Measurements from ENCODE around the gene CRLF2.
"Not testable (repeated sequence)": the region's sequence is repeated elsewhere in the genome, so short reads cannot be mapped to it uniquely, and the experiment has no call there.

CRLF2 gene

DNA sequence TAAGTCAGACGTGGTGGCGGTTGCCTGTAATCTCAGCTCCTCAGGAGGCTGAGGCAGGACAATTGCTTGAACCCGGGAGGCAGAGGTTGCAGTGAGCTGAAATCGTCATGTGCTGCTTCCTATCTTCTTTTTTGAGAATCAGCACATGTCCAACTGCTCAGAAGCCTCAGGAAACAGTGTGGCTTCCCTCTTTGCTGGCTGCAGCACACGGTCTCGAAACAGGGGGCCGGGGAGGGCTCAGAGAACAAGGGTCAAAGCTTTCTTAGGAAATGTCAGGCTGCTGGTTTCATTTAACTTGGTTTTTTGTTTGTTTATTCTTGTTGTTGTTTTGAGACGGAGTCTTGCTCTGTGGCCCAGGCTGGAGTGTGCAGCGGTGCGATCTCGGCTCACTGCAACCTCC, 31.3 kb downstream of the CRLF2 start:
- H3K4me2 ChIP-seq (ENCODE audit: low read depth, low read length, poor library complexity, severe bottlenecking) = no peak overlapping the region
- H3K9me3 ChIP-seq (ENCODE audit: insufficient read depth, low read depth, low read length) = no peaks in the 10 kb centered on the region
- TF ChIP-seq, protein P1, sequence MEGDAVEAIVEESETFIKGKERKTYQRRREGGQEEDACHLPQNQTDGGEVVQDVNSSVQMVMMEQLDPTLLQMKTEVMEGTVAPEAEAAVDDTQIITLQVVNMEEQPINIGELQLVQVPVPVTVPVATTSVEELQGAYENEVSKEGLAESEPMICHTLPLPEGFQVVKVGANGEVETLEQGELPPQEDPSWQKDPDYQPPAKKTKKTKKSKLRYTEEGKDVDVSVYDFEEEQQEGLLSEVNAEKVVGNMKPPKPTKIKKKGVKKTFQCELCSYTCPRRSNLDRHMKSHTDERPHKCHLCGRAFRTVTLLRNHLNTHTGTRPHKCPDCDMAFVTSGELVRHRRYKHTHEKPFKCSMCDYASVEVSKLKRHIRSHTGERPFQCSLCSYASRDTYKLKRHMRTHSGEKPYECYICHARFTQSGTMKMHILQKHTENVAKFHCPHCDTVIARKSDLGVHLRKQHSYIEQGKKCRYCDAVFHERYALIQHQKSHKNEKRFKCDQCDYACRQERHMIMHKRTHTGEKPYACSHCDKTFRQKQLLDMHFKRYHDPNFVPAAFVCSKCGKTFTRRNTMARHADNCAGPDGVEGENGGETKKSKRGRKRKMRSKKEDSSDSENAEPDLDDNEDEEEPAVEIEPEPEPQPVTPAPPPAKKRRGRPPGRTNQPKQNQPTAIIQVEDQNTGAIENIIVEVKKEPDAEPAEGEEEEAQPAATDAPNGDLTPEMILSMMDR (conservative IDR thresholded peaks at IDR 0.05; ENCODE audit: low read length) = no peak
- TF ChIP-seq EZH2phosphoT487 (IDR thresholded peaks at IDR 0.05; ENCODE audit: borderline replicate concordance) = no peak
- no peaks in the 10 kb centered on the region for H3K36me3 ChIP-seq (ENCODE audit: insufficient read depth, low read length)
- H3K9ac ChIP-seq (ENCODE audit: low read depth, low read length, poor library complexity, severe bottlenecking) = no peak overlapping the region
- H3K4me1 ChIP-seq (ENCODE audit: insufficient read depth, low read length, poor library complexity, severe bottlenecking) = no peaks in the 10 kb centered on the region
- no peaks in the 10 kb centered on the region for H3K9me2 ChIP-seq (replicated peaks; ENCODE audit: low read depth, low read length)
- H2AFZ ChIP-seq (ENCODE audit: low read length) = no peak overlapping the region
- H3F3A ChIP-seq (ENCODE audit: low read depth) = no peaks in the 10 kb centered on the region
- no peaks in the 10 kb centered on the region for H4K20me1 ChIP-seq (ENCODE audit: insufficient read depth, low read length, poor library complexity, severe bottlenecking)
- no peaks in the 10 kb centered on the region for H3K79me2 ChIP-seq (ENCODE audit: insufficient read depth, low read length)
- H3K4me3 ChIP-seq (ENCODE audit: low read length, poor library complexity, severe bottlenecking) = no peak overlapping the region
- H3K27me3 ChIP-seq (ENCODE audit: insufficient read depth, low read length, poor library complexity, severe bottlenecking) = no peaks in the 10 kb centered on the region

DNA sequence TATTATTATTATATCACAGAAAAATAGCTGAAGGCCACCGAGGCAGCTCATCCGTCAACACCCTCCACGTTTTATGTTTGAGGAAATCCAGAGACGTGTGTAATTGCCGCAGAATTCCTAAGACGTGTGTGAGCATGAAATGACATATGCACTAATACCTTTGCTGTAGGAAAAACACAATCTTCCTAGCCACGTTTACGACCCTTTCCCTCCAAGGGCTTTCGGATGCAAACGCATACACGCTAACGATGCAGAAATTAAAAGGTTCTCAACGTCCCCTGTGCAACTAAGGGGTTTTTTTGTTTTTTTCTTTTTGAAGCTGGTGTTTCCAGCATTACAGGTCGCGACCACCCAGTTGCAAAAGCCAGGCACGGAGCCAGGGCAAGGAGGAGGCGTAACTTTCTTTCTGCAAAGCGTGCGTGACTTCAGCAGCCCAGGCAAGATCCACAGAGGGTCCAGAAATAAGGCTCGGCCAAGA, 33.8 kb downstream of the CRLF2 start:
- H3K4me2 ChIP-seq (ENCODE audit: low read depth, low read length, poor library complexity, severe bottlenecking) = no peak overlapping the region
- TF ChIP-seq EZH2phosphoT487 (IDR thresholded peaks at IDR 0.05; ENCODE audit: borderline replicate concordance) = no peak
- TF ChIP-seq, protein P1 (conservative IDR thresholded peaks at IDR 0.05; ENCODE audit: low read length) = no peak
- H3F3A ChIP-seq (ENCODE audit: low read depth) = no peaks in the 10 kb centered on the region
- H3K4me1 ChIP-seq (ENCODE audit: insufficient read depth, low read length, poor library complexity, severe bottlenecking) = no peaks in the 10 kb centered on the region
- H3K4me3 ChIP-seq (ENCODE audit: low read length, poor library complexity, severe bottlenecking) = no peak overlapping the region
- H3K9me3 ChIP-seq (ENCODE audit: insufficient read depth, low read depth, low read length) = no peaks in the 10 kb centered on the region
- no peaks in the 10 kb centered on the region for H3K9me2 ChIP-seq (replicated peaks; ENCODE audit: low read depth, low read length)
- no peaks in the 10 kb centered on the region for H3K36me3 ChIP-seq (ENCODE audit: insufficient read depth, low read length)
- no peaks in the 10 kb centered on the region for H4K20me1 ChIP-seq (ENCODE audit: insufficient read depth, low read length, poor library complexity, severe bottlenecking)
- no peaks in the 10 kb centered on the region for H3K27me3 ChIP-seq (ENCODE audit: insufficient read depth, low read length, poor library complexity, severe bottlenecking)
- H3K79me2 ChIP-seq (ENCODE audit: insufficient read depth, low read length) = no peaks in the 10 kb centered on the region
- no peak overlapping the region for H3K9ac ChIP-seq (ENCODE audit: low read depth, low read length, poor library complexity, severe bottlenecking)
- H2AFZ ChIP-seq (ENCODE audit: low read length) = no peak overlapping the region

DNA sequence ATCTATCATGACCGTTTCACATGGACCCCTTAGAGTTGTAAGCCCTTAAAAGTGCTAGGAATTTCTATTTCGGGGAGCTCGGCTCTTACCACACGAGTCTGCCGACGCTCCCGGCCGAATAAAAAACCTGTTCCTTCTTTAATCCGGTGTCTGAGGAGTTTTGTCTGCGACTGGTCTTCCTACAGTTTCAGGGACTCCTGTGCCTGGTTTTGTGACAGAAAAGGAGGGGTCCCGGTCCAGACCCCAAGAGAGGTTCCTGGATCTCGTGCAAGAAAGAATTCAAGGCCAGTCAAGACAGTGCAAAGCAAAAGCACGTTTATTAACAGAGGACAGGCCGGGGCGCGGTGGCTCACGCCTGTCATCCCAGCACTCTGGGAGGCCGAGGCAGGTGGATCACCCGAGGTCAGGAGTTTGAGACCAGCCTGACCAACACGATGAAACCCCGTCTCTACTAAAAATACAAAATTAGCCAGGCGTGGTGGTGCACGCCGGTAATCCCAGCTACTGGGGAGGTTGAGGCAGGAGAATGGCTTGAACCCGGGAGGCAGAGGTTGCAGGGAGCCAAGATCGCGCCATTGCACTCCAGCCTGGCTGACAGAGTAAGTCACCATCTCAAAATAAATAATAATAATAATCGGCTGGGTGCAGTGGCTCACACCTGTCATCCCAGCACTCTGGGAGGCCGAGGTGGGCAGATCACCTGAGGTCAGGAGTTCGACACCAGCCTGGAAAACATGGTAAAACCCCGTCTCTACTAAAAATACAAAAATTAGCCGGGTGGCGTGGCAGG, 35.7 kb downstream of the CRLF2 start:
- H2AFZ ChIP-seq (ENCODE audit: low read length); H3K4me1 ChIP-seq (ENCODE audit: insufficient read depth, low read length, poor library complexity, severe bottlenecking); H4K20me1 ChIP-seq (ENCODE audit: insufficient read depth, low read length, poor library complexity, severe bottlenecking); H3K36me3 ChIP-seq (ENCODE audit: insufficient read depth, low read length); H3K27me3 ChIP-seq (ENCODE audit: insufficient read depth, low read length, poor library complexity, severe bottlenecking); H3K9me2 ChIP-seq (replicated peaks; ENCODE audit: low read depth, low read length); H3K79me2 ChIP-seq (ENCODE audit: insufficient read depth, low read length); H3K4me2 ChIP-seq (ENCODE audit: low read depth, low read length, poor library complexity, severe bottlenecking); H3K9me3 ChIP-seq (ENCODE audit: insufficient read depth, low read depth, low read length); H3K9ac ChIP-seq (ENCODE audit: low read depth, low read length, poor library complexity, severe bottlenecking); H3F3A ChIP-seq (ENCODE audit: low read depth); H3K4me3 ChIP-seq (ENCODE audit: low read length, poor library complexity, severe bottlenecking): not testable (repeated sequence)

DNA sequence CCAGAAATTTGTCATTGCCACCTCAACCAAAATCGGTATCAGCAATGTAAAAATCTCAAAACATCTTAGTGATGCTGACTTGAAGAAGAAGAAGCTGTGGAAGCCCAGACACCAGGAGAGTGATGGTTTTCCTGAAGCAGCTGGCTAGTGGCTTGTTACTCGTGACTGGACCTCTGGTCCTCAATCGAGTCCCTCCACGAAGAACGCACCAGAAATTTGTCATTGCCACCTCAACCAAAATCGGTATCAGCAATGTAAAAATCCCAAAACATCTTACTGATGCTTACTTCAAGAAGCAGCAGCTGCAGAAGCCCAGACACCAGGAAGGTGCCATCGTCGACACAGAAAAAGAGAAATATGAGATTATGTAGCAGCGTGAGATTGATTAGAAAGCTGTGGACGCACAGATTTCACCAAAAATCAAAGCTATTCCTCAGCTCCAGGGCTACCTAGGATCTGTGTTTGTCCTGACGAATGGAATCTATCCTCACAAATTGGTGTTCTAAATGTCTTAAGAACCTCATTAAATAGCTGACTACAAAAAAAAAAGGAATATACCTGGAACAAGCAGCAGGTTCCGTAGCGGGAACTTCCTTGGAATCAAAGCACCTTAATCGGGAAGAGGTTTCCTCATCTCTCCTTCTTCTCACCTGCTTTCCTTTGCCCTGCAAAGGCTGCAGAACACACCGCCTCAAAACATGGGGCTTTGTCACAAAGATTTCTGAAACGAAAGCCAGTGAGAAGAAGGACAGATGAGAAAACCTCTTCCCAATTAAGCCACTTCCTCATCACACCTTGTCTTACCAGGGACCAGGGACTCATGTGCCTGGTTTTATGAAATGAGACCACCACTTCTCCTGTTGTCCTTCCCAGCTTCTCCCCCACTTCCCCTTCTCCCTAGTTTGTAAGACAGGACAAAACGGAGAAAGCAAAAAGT, 37.6 kb downstream of the CRLF2 start:
- H3K4me2 ChIP-seq (ENCODE audit: low read depth, low read length, poor library complexity, severe bottlenecking); H3K79me2 ChIP-seq (ENCODE audit: insufficient read depth, low read length); H3K4me1 ChIP-seq (ENCODE audit: insufficient read depth, low read length, poor library complexity, severe bottlenecking); H3K9ac ChIP-seq (ENCODE audit: low read depth, low read length, poor library complexity, severe bottlenecking); H4K20me1 ChIP-seq (ENCODE audit: insufficient read depth, low read length, poor library complexity, severe bottlenecking); H2AFZ ChIP-seq (ENCODE audit: low read length); H3K9me2 ChIP-seq (replicated peaks; ENCODE audit: low read depth, low read length); H3K9me3 ChIP-seq (ENCODE audit: insufficient read depth, low read depth, low read length); H3K36me3 ChIP-seq (ENCODE audit: insufficient read depth, low read length); H3K27me3 ChIP-seq (ENCODE audit: insufficient read depth, low read length, poor library complexity, severe bottlenecking); H3K4me3 ChIP-seq (ENCODE audit: low read length, poor library complexity, severe bottlenecking); H3F3A ChIP-seq (ENCODE audit: low read depth): not testable (repeated sequence)

DNA sequence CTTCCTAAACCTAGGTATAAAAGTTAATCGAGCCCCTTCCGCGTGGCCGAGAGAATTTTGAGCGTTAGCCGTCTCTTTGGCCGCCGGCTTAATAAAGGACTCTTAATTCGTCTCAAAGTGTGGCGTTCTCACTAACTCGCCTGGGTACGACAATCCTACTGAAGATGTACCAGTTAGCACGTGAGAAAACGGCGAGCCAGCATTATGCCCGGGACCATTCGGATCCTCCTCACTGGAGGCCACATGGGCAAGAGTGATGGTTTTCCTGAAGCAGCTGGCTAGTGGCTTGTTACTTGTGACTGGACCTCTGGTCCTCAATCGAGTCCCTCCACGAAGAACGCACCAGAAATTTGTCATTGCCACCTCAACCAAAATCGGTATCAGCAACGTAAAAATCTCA, 39.0 kb downstream of the CRLF2 start:
- not testable (repeated sequence) for H3K79me2 ChIP-seq (ENCODE audit: insufficient read depth, low read length); H4K20me1 ChIP-seq (ENCODE audit: insufficient read depth, low read length, poor library complexity, severe bottlenecking); H2AFZ ChIP-seq (ENCODE audit: low read length); H3K9me3 ChIP-seq (ENCODE audit: insufficient read depth, low read depth, low read length); H3K4me1 ChIP-seq (ENCODE audit: insufficient read depth, low read length, poor library complexity, severe bottlenecking); H3K9ac ChIP-seq (ENCODE audit: low read depth, low read length, poor library complexity, severe bottlenecking); H3K4me3 ChIP-seq (ENCODE audit: low read length, poor library complexity, severe bottlenecking); H3K9me2 ChIP-seq (replicated peaks; ENCODE audit: low read depth, low read length); H3K36me3 ChIP-seq (ENCODE audit: insufficient read depth, low read length); H3K4me2 ChIP-seq (ENCODE audit: low read depth, low read length, poor library complexity, severe bottlenecking); H3F3A ChIP-seq (ENCODE audit: low read depth); H3K27me3 ChIP-seq (ENCODE audit: insufficient read depth, low read length, poor library complexity, severe bottlenecking)

Measured in Loucy (cell line).